ENCODE data around the gene FBXW9. TPM values are rescaled to one million over a fixed set of nuclear protein-coding genes. Genes with fewer than 3 reads are reported as not detected.
A peak's percentile ranks its signal among the peaks of the same experiment; 100 is the strongest.

FBXW9 gene
- total and polyA plus RNA-seq, 2 of the 13 experiments (the other 11 are each of a cell fraction or from before 2014, with no cell fraction given) = 5.7 to 6.1 TPM

DNA sequence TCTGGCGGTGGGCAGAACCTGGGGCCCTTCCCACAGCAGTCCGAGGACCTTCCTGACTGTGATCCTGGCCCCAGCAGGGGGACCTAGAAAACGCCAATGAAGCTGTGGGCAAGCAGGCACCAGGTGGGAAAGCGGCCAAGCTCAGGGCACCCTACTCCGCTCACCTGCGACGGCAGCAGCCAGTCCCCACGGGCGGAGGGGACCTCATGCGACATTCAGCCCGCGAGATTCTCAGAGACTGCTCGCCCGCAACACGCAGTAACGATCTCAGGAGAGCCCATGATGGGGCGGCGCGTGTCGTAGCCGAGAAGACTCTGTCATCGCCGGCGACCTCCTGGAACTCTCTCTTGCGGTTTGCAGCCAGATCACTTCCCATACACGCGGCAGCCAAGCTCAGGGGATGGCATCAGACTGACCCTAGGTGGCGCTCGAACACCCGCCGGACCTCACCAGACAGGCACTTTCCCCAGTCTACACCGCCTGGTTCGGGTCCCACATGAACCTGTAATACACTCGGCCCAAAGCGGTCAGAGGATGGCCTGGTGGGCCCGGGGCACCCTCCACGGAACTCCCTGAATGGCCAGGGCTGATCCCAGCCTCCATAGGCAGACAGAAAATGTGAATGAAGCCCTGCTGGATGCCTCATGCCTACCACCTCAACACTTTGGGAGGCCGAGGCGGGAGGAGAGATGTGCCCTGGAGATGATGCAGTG lies 56.4 kb downstream of the FBXW9 start (continued):
- TF ChIP-seq ZNF34 (CRISPR knock-in tag; IDR thresholded peaks at IDR 0.05; ENCODE audit: borderline replicate concordance) (0 out of 2 replicates have a peak, but pooled peaks have one; percentile 60), ZNF292 (CRISPR knock-in tag; IDR thresholded peaks at IDR 0.05; ENCODE audit: borderline replicate concordance, low read depth) (no peak), ZNF619 (CRISPR knock-in tag; IDR thresholded peaks at IDR 0.05) (0 out of 2 replicates have a peak, but pooled peaks have one; percentile 36), HOXA5 (CRISPR knock-in tag; IDR thresholded peaks at IDR 0.05) (no peak; the same call in 1 of the 2 replicates), ZMYM3 (CRISPR knock-in tag; IDR thresholded peaks at IDR 0.05) (peak; percentile 56; the same call in 1 of the 2 replicates), PLRG1 (conservative IDR thresholded peaks at IDR 0.05) (no peak), NR2C2 (CRISPR knock-in tag; IDR thresholded peaks at IDR 0.05; ENCODE audit: borderline replicate concordance) (peak; percentile 29; the same call in 1 of the 2 replicates), NFE2L2 (IDR thresholded peaks at IDR 0.05; ENCODE audit: low read length) (no peak), ARNT2 (CRISPR knock-in tag; IDR thresholded peaks at IDR 0.05; ENCODE audit: low read depth) (0 out of 2 replicates have a peak, but pooled peaks have one; percentile 26), RAD21 (CRISPR knock-in tag; IDR thresholded peaks at IDR 0.05) (peak; percentile 55; the same call in 1 of the 2 replicates), HOXD1 (CRISPR knock-in tag; IDR thresholded peaks at IDR 0.05) (no peak), FUBP1 (CRISPR knock-in tag; IDR thresholded peaks at IDR 0.05; ENCODE audit: borderline replicate concordance) (no peak), ZNF629 (CRISPR knock-in tag; conservative IDR thresholded peaks at IDR 0.05) (no peak)
- TF ChIP-seq, protein P1, sequence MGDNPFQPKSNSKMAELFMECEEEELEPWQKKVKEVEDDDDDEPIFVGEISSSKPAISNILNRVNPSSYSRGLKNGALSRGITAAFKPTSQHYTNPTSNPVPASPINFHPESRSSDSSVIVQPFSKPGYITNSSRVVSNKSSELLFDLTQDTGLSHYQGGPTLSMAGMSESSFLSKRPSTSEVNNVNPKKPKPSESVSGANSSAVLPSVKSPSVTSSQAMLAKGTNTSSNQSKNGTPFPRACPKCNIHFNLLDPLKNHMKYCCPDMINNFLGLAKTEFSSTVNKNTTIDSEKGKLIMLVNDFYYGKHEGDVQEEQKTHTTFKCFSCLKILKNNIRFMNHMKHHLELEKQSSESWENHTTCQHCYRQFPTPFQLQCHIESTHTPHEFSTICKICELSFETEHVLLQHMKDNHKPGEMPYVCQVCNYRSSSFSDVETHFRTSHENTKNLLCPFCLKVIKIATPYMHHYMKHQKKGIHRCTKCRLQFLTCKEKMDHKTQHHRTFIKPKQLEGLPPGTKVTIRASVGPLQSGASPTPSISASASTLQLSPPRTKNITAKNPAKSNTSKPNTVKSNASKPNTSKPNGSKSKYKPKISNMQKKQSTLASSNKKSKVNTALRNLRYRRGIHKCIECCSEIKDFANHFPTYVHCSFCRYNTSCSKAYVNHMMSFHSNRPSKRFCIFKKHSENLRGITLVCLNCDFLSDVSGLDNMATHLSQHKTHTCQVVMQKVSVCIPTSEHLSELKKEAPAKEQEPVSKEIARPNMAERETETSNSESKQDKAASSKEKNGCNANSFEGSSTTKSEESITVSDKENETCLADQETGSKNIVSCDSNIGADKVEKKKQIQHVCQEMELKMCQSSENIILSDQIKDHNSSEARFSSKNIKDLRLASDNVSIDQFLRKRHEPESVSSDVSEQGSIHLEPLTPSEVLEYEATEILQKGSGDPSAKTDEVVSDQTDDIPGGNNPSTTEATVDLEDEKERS (CRISPR knock-in tag; IDR thresholded peaks at IDR 0.05) = 0 out of 2 replicates have a peak, but pooled peaks have one; percentile 30
- TF ChIP-seq, protein P2, sequence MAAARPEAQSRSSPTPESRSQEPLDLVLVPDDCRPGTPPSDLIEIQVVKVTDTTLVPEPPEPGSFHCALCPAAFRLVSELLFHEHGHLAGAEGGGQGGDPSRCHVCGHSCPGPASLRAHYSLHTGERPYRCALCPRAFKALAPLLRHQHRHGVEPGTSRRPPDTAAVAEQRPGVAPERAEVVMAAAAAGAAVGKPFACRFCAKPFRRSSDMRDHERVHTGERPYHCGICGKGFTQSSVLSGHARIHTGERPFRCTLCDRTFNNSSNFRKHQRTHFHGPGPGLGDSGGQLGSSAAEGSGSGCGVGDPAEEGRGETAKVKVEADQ (CRISPR knock-in tag; IDR thresholded peaks at IDR 0.05; ENCODE audit: borderline replicate concordance) = no peak
- TF ChIP-seq, protein P3, sequence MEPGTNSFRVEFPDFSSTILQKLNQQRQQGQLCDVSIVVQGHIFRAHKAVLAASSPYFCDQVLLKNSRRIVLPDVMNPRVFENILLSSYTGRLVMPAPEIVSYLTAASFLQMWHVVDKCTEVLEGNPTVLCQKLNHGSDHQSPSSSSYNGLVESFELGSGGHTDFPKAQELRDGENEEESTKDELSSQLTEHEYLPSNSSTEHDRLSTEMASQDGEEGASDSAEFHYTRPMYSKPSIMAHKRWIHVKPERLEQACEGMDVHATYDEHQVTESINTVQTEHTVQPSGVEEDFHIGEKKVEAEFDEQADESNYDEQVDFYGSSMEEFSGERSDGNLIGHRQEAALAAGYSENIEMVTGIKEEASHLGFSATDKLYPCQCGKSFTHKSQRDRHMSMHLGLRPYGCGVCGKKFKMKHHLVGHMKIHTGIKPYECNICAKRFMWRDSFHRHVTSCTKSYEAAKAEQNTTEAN (CRISPR knock-in tag; conservative IDR thresholded peaks at IDR 0.05) = no peak
- TF ChIP-seq, protein P4, sequence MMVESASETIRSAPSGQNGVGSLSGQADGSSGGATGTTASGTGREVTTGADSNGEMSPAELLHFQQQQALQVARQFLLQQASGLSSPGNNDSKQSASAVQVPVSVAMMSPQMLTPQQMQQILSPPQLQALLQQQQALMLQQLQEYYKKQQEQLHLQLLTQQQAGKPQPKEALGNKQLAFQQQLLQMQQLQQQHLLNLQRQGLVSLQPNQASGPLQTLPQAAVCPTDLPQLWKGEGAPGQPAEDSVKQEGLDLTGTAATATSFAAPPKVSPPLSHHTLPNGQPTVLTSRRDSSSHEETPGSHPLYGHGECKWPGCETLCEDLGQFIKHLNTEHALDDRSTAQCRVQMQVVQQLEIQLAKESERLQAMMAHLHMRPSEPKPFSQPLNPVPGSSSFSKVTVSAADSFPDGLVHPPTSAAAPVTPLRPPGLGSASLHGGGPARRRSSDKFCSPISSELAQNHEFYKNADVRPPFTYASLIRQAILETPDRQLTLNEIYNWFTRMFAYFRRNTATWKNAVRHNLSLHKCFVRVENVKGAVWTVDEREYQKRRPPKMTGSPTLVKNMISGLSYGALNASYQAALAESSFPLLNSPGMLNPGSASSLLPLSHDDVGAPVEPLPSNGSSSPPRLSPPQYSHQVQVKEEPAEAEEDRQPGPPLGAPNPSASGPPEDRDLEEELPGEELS (CRISPR knock-in tag; IDR thresholded peaks at IDR 0.05) = no peak
- TF ChIP-seq, protein P5, sequence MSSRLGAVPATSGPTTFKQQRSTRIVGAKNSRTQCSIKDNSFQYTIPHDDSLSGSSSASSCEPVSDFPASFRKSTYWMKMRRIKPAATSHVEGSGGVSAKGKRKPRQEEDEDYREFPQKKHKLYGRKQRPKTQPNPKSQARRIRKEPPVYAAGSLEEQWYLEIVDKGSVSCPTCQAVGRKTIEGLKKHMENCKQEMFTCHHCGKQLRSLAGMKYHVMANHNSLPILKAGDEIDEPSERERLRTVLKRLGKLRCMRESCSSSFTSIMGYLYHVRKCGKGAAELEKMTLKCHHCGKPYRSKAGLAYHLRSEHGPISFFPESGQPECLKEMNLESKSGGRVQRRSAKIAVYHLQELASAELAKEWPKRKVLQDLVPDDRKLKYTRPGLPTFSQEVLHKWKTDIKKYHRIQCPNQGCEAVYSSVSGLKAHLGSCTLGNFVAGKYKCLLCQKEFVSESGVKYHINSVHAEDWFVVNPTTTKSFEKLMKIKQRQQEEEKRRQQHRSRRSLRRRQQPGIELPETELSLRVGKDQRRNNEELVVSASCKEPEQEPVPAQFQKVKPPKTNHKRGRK (CRISPR knock-in tag; IDR thresholded peaks at IDR 0.05) = no peak
